PC-3 (cell line): ENCODE results near the gene SKOR1. TPM values are rescaled to one million over a fixed set of nuclear protein-coding genes. Genes with fewer than 3 reads are reported as not detected.
A peak's percentile ranks its signal among the peaks of the same experiment; 100 is the strongest.

Experiments
- ATAC-seq: fragments of 200-7000 bp; cut with Tn5 transposase; 2 replicates; pipeline ENCODE4 v1.9.1; 2020; ENCODE audit warnings: mild to moderate bottlenecking, moderate library complexity
- BruUV-seq: library from RNA; stranded (reverse); fragments of 400-500 nt; replicated peaks from 2 replicates; lab custom pipeline; 2021; lab: Mats Ljungman, UMichigan
- CTCF ChIA-PET: fragments of 300-600 bp; sonication (Branson Sonifier 250); formaldehyde crosslinking; loops from one replicate; lab custom pipeline; 2022; ENCODE audit warnings: antibody characterized with exemption; lab: Charles Lee
- POLR2A ChIA-PET: fragments of 300-600 bp; sonication (Branson Sonifier 250); formaldehyde crosslinking; loops from one replicate; lab custom pipeline; 2022; ENCODE audit warnings: antibody characterized with exemption; ENCODE audit not compliant: unreplicated experiment; lab: Charles Lee
- DNase-seq: peaks from one replicate; pipeline ENCODE4 v3.0.0-alpha.2; 2015
- H2AFZ ChIP-seq: fragments of 300-600 bp; sonication (generic); 2 replicates; pipeline ENCODE4 v1.6.0; 2016; ENCODE audit warnings: antibody characterized with exemption, low read length
- H3F3A ChIP-seq: fragments of 300-600 bp; sonication (generic); one replicate; pipeline ENCODE4 v1.6.0; 2017; ENCODE audit warnings: antibody characterized with exemption, low read length, control low read depth, mild to moderate bottlenecking; ENCODE audit not compliant: unreplicated experiment
- H3K27ac ChIP-seq: fragments of 300-600 bp; sonication (generic); 2 replicates; pipeline ENCODE4 v1.5.1; 2016; ENCODE audit warnings: mild to moderate bottlenecking, low read length
- H3K27me3 ChIP-seq: fragments of 300-600 bp; sonication (generic); 2 replicates; pipeline ENCODE4 v1.6.1; 2016; ENCODE audit warnings: low read length, mixed read lengths
- H3K36me3 ChIP-seq: fragments of 300-600 bp; sonication (generic); 2 replicates; pipeline ENCODE4 v1.6.1; 2016; ENCODE audit warnings: low read depth, mixed run types, low read length, mixed read lengths
- H3K4me1 ChIP-seq: fragments of 300-600 bp; sonication (generic); 2 replicates; pipeline ENCODE4 v1.5.1; 2016; ENCODE audit warnings: low read length; ENCODE audit not compliant: insufficient read depth
- H3K4me2 ChIP-seq: fragments of 300-600 bp; sonication (generic); 2 replicates; pipeline ENCODE4 v1.6.0; 2016; ENCODE audit warnings: low read length
- H3K4me3 ChIP-seq: fragments of 300-600 bp; sonication (generic); 2 replicates; pipeline ENCODE4 v1.5.1; 2016; ENCODE audit warnings: mild to moderate bottlenecking, low read length, mixed read lengths
- H3K79me2 ChIP-seq: fragments of 300-600 bp; sonication (generic); 2 replicates; pipeline ENCODE4 v1.6.1; 2017; ENCODE audit warnings: low read length, mixed read lengths
- H3K9ac ChIP-seq: fragments of 300-600 bp; sonication (generic); 2 replicates; pipeline ENCODE4 v1.6.0; 2016; ENCODE audit warnings: mild to moderate bottlenecking, low read length
- H3K9me2 ChIP-seq: fragments of 300-600 bp; sonication (generic); replicated peaks from 2 replicates; pipeline ENCODE4 v1.6.1; 2016; ENCODE audit warnings: mixed run types, low read length, mixed read lengths
- H3K9me3 ChIP-seq: fragments of 300-600 bp; sonication (generic); 2 replicates; pipeline ENCODE4 v1.6.1; 2016; ENCODE audit warnings: low read length, mixed read lengths
- H4K20me1 ChIP-seq: fragments of 300-600 bp; sonication (generic); 2 replicates; pipeline ENCODE4 v1.6.1; 2016; ENCODE audit warnings: low read length, mixed read lengths
- EZH2 ChIP-seq: fragments of 300-600 bp; sonication (generic); IDR thresholded peaks from one replicate; pipeline ENCODE4 v1.6.1; 2017; ENCODE audit warnings: antibody characterized with exemption, mild to moderate bottlenecking, low read length; ENCODE audit not compliant: unreplicated experiment
- EZH2phosphoT487 ChIP-seq: fragments of 300-600 bp; sonication (generic); IDR thresholded peaks from 2 replicates; pipeline ENCODE4 v1.6.1; 2018; ENCODE audit warnings: mild to moderate bottlenecking, antibody characterized with exemption, low read length, borderline replicate concordance
- intact Hi-C: fragments of 100-400 bp; cut with micrococcal nuclease; formaldehyde crosslinking; loops from 2 replicates; pipeline ENCODE4 v1.9.0; 2023
- total RNA-seq: library from RNA; depleted of rRNA; stranded (reverse); fragments of >200 nt; gene quantifications from 2 replicates; pipeline ENCODE4 v1.2.3, GENCODE V29; 2014
- TF ChIP-seq, protein P1 (sequence below): fragments of 300-600 bp; sonication (generic); conservative IDR thresholded peaks from 2 replicates; pipeline ENCODE4 v1.5.1; 2017; ENCODE audit warnings: antibody characterized with exemption, low read depth, mild to moderate bottlenecking, low read length

Gene SKOR1
- total RNA-seq, 1 experiment from 2014 or later: 0.11 TPM

DNA sequence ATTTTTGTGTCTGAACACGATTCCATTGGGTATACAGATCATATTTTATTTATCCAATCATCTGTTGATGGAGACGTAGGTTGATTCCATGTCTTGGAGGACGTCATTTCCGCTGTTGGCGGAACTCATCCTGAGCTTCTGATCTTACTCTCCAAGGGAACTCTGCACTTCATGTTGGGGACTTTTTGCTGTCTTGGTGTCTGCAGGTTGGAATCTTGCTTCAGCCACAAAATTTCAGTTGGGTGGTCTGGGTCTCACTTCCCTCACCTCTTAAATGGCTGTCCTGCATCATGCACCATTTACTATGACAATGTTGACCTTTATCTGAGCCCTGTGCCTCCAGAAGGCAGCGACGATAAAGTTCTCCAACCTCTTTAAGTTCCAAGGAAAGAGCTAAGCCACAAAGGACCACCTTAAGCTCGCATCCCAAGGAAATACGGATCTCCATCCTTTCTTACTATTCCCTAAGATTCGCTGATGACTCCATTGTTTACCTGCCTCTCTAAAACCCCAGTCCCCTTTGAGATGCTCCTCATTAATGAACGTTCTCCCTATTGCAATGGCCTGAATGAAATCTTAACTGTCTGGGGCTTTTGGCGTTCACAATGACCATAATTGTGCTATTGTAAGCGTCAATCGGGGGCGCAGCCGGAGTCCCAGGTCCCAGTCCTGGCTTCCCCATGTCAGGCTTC lies 37.6 kb downstream of the SKOR1 start:
- ATAC-seq (no peak), DNase-seq (no peak)
- BruUV-seq: no TSS peak
- no peaks in the 10 kb centered on the region for H3K9me3 ChIP-seq
- H4K20me1 ChIP-seq: no peaks in the 10 kb centered on the region
- TF ChIP-seq, protein P1, sequence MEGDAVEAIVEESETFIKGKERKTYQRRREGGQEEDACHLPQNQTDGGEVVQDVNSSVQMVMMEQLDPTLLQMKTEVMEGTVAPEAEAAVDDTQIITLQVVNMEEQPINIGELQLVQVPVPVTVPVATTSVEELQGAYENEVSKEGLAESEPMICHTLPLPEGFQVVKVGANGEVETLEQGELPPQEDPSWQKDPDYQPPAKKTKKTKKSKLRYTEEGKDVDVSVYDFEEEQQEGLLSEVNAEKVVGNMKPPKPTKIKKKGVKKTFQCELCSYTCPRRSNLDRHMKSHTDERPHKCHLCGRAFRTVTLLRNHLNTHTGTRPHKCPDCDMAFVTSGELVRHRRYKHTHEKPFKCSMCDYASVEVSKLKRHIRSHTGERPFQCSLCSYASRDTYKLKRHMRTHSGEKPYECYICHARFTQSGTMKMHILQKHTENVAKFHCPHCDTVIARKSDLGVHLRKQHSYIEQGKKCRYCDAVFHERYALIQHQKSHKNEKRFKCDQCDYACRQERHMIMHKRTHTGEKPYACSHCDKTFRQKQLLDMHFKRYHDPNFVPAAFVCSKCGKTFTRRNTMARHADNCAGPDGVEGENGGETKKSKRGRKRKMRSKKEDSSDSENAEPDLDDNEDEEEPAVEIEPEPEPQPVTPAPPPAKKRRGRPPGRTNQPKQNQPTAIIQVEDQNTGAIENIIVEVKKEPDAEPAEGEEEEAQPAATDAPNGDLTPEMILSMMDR: no peak
- H3F3A ChIP-seq: no peaks in the 10 kb centered on the region
- no peaks in the 10 kb centered on the region for H3K79me2 ChIP-seq
- no peak overlapping the region for H3K27ac ChIP-seq
- H2AFZ ChIP-seq: peak overlapping the region; percentile 99
- intact Hi-C loops: loop anchor here (1.0 to 10.0 kb wide), 4 partner anchors 52 to 294 kb away; no protein-coding TSS in a partner anchor
- H3K4me1 ChIP-seq: peaks cover 18% of the 10 kb centered on the region
- peak overlapping the region; percentile 95 for H3K4me2 ChIP-seq
- CTCF ChIA-PET: interaction anchor here (0.7 to 1.2 kb wide), 2 partner anchors 191 to 292 kb away, joined by 3 to 4 read pairs; partner anchors contain the start of gene PIAS1
- H3K9me2 ChIP-seq: no peaks in the 10 kb centered on the region
- no peaks in the 10 kb centered on the region for H3K36me3 ChIP-seq
- H3K4me3 ChIP-seq: peak overlapping the region; percentile 73
- no peaks in the 10 kb centered on the region for H3K27me3 ChIP-seq
- peak overlapping the region; percentile 68; the same call in 1 of the 2 replicates for H3K9ac ChIP-seq
- POLR2A ChIA-PET: no interaction called here

DNA sequence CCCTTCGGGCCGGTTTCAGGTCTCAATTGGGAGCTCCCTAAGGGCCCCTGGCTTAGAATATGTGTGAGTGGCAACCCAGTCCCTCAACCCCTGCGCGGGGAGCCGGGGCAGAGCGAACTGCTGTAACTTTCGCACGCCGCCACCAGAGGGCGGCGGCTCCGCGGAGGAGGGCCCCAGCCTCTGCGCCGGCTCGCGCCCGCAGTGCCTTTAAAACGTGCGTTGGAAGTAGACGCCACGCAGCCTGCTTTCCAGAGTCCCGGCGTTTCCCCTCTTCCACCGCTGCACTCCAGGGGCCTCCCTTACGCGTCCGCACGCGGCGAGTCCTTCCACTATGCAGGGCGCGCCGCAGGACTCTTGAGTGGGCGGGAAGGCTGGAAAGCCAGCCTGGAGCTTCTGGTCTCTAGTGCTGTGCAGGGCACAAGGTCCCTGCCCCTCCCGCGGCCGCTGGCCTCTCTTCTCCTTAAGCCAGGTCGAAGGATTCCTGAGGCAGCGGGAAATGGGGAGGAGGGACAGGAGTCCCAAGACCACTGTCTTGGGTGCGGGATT lies 38.2 kb downstream of the SKOR1 start:
- ATAC-seq (peak; percentile 84), DNase-seq (peak; percentile 74)
- peak overlapping the region; percentile 99 for H2AFZ ChIP-seq
- ChIA-PET POLR2A (no interaction called here), CTCF (interaction anchor here (0.7 to 1.2 kb wide), 2 partner anchors 190 to 291 kb away, joined by 3 to 4 read pairs; partner anchors contain the start of gene PIAS1)
- H3K4me3 ChIP-seq: peak overlapping the region; percentile 73
- H3K9ac ChIP-seq: peak overlapping the region; percentile 68
- intact Hi-C loops: loop anchor here (1.0 to 10.0 kb wide), 4 partner anchors 52 to 294 kb away; no protein-coding TSS in a partner anchor
- no peaks in the 10 kb centered on the region for H3K9me3 ChIP-seq
- H3K9me2 ChIP-seq: no peaks in the 10 kb centered on the region
- no peak overlapping the region for H3K27ac ChIP-seq
- H4K20me1 ChIP-seq: no peaks in the 10 kb centered on the region
- TF ChIP-seq, protein P1: peak; percentile 82
- no peak for TF ChIP-seq EZH2phosphoT487
- no peaks in the 10 kb centered on the region for H3F3A ChIP-seq
- no peaks in the 10 kb centered on the region for H3K79me2 ChIP-seq
- no TSS peak for BruUV-seq
- H3K36me3 ChIP-seq: no peaks in the 10 kb centered on the region
- no peaks in the 10 kb centered on the region for H3K27me3 ChIP-seq
- H3K4me2 ChIP-seq: peak overlapping the region; percentile 95
- H3K4me1 ChIP-seq: peaks cover 18% of the 10 kb centered on the region

DNA sequence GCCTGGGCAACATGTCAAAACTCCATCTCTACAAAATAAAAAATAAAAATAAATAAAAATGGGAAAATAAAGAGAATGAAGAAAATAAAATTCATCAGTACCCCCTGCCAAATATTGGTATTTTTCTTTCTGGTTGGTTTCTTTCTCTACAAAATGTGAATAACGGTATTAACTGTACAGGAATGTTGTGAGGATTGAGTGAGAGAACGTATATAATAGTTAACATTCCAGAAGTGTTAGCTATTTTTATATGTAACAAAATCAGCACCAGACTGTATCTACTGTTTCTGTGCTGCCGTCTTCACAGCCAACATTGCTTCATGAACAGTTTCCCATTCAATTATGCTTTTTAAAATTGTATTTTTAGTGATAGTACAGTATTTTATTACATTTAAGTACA lies 40.0 kb downstream of the SKOR1 start:
- Histone ChIP-seq H3K27ac (no peak overlapping the region), H3K4me1 (peaks cover 7% of the 10 kb centered on the region), H4K20me1 (no peaks in the 10 kb centered on the region), H3K9ac (no peak overlapping the region), H3K9me3 (no peaks in the 10 kb centered on the region), H3K79me2 (no peaks in the 10 kb centered on the region), H3F3A (no peaks in the 10 kb centered on the region), H3K36me3 (no peaks in the 10 kb centered on the region), H3K4me2 (no peak overlapping the region), H2AFZ (no peak overlapping the region), H3K4me3 (no peak overlapping the region), H3K27me3 (no peaks in the 10 kb centered on the region), H3K9me2 (no peaks in the 10 kb centered on the region)
- ChIA-PET CTCF (no interaction called here), POLR2A (no interaction called here)
- DNase-seq (no peak), ATAC-seq (no peak)
- intact Hi-C loops: loop anchor here (10.0 kb wide), 1 partner anchor 129 kb away; no protein-coding TSS in a partner anchor
- no peak for TF ChIP-seq EZH2
- TF ChIP-seq, protein P1: no peak
- TF ChIP-seq EZH2phosphoT487: no peak
- no TSS peak for BruUV-seq
